Uterus (tissue), 4 donors: ENCODE measurements around the gene TAF1B. TPM values are rescaled to one million over a fixed set of nuclear protein-coding genes. Genes with fewer than 3 reads are reported as not detected.
"Not testable (repeated sequence)": the region's sequence is repeated elsewhere in the genome, so short reads cannot be mapped to it uniquely, and the experiment has no call there.

Experiments
- DNase-seq, 2 donors: peaks; one replicate each; pipeline ENCODE4 v3.0.0-alpha.2; 2019 to 2020
- H3K27ac ChIP-seq, 2 donors: fragments of 200-600 bp; sonication (generic); 1 replicate in 1 of 2; 2 replicates in 1 of 2; pipeline ENCODE4 v1.5.1; 2016 to 2018
- H3K27me3 ChIP-seq, 2 donors: fragments of 200-600 bp; sonication (generic); one replicate each; pipeline ENCODE4 v1.5.1; 2018 to 2019; ENCODE audit warnings: control low read depth in 1 of 2
- H3K36me3 ChIP-seq, 2 donors: fragments of 200-600 bp; sonication (generic); one replicate each; pipeline ENCODE4 v1.5.1; 2019; ENCODE audit warnings: control low read depth in 1 of 2
- H3K4me1 ChIP-seq, 2 donors: fragments of 200-600 bp; sonication (generic); one replicate each; pipeline ENCODE4 v1.5.1; 2018 to 2019; ENCODE audit warnings: control low read depth in 1 of 2
- H3K4me3 ChIP-seq, 2 donors: fragments of 200-600 bp; sonication (generic); 1 replicate in 1 of 2; 2 replicates in 1 of 2; pipeline ENCODE4 v1.5.1; 2018 to 2019; ENCODE audit warnings: mild to moderate bottlenecking in 1 of 2
- H3K9me3 ChIP-seq, 2 donors: fragments of 200-600 bp; sonication (generic); one replicate each; pipeline ENCODE4 v1.5.1; 2019; ENCODE audit warnings: control low read depth in 1 of 2
- CTCF ChIP-seq, 4 experiments: fragments of 200-600 bp in 2 of 4; fragments of 450-650 bp in 2 of 4; sonication (generic) in 2 of 4; IDR thresholded peaks; one replicate each; pipeline ENCODE4 v1.5.1; 2016 to 2019; ENCODE audit warnings: antibody characterized with exemption in 4 of 4, mild to moderate bottlenecking in 2 of 4, moderate library complexity in 1 of 4
- POLR2A ChIP-seq, 2 donors: fragments of 450-650 bp; IDR thresholded peaks; one replicate each; pipeline ENCODE4 v1.6.1; 2016; ENCODE audit warnings: antibody characterized with exemption in 2 of 2, mild to moderate bottlenecking in 1 of 2, moderate library complexity in 1 of 2
- intact Hi-C: fragments of 100-400 bp; cut with DNase I; formaldehyde crosslinking; loops from one replicate; pipeline ENCODE4 v1.15.1; 2023; ENCODE audit warnings: low total_unique reads
- total RNA-seq, 4 donors: library from RNA; depleted of rRNA in 3 of 4; stranded (reverse); fragments of >200 nt in 3 of 4; gene quantifications; one replicate each; pipeline versions ENCODE4 v1.1.0 to v1.2.4, GENCODE V29; 2014 to 2023
- donor health status: DM: yes; HTN: yes; CAD: no.

TAF1B gene
- total RNA-seq, 4 donors from 2014 or later = 5.1 to 53.6 (median 19.0) TPM

- H3K27ac ChIP-seq = no peak overlapping the region
- DNase-seq = no peak
- H3K4me3 ChIP-seq = no peak overlapping the region
- no peaks in the 10 kb centered on the region for H3K4me1 ChIP-seq
- no peaks in the 10 kb centered on the region for H3K9me3 ChIP-seq
- intact Hi-C loops = no loop called here
- no peak for TF ChIP-seq POLR2A (IDR thresholded peaks at IDR 0.05)
- TF ChIP-seq CTCF (IDR thresholded peaks at IDR 0.05) = no peak
- H3K36me3 ChIP-seq = no peaks in the 10 kb centered on the region
- no peaks in the 10 kb centered on the region for H3K27me3 ChIP-seq
Observed at GRCh38 chr2:9919512-9919911, 76.2 kb downstream of the TAF1B start.

GRCh38 chr2:9927020-9927419, 83.7 kb downstream of the TAF1B start:
- H3K4me3 ChIP-seq, H3K27me3 ChIP-seq, H3K9me3 ChIP-seq, intact Hi-C loops, H3K27ac ChIP-seq, DNase-seq, H3K36me3 ChIP-seq, H3K4me1 ChIP-seq: not testable (repeated sequence)

- Histone ChIP-seq H3K27me3 (no peaks in the 10 kb centered on the region), H3K36me3 (no peaks in the 10 kb centered on the region), H3K9me3 (no peaks in the 10 kb centered on the region), H3K4me3 (no peak overlapping the region), H3K27ac (no peak overlapping the region), H3K4me1 (no peaks in the 10 kb centered on the region)
- DNase-seq = no peak
- TF ChIP-seq POLR2A (IDR thresholded peaks at IDR 0.05) (no peak), CTCF (IDR thresholded peaks at IDR 0.05) (no peak)
- intact Hi-C loops = no loop called here
Observed at GRCh38 chr2:9937258-9937657, 94.0 kb downstream of the TAF1B start.

- Histone ChIP-seq H3K36me3 (no peaks in the 10 kb centered on the region), H3K27me3 (no peaks in the 10 kb centered on the region), H3K27ac (no peak overlapping the region), H3K4me3 (no peak overlapping the region), H3K4me1 (no peaks in the 10 kb centered on the region), H3K9me3 (no peaks in the 10 kb centered on the region)
- intact Hi-C loops = no loop called here
- no peak for DNase-seq
- TF ChIP-seq POLR2A (IDR thresholded peaks at IDR 0.05) (no peak), CTCF (IDR thresholded peaks at IDR 0.05) (no peak)
Observed at GRCh38 chr2:9937968-9938367, 94.7 kb downstream of the TAF1B start.

GRCh38 chr2:9939587-9940485, 96.6 kb downstream of the TAF1B start:
- Histone ChIP-seq H3K4me1 (no peaks in the 10 kb centered on the region), H3K36me3 (no peaks in the 10 kb centered on the region), H3K27me3 (no peaks in the 10 kb centered on the region), H3K27ac (no peak overlapping the region), H3K4me3 (no peak overlapping the region), H3K9me3 (no peaks in the 10 kb centered on the region)
- DNase-seq = no peak
- TF ChIP-seq CTCF (IDR thresholded peaks at IDR 0.05) (no peak), POLR2A (IDR thresholded peaks at IDR 0.05) (no peak)
- intact Hi-C loops = no loop called here
